HEK293T (cell line): Measurements from ENCODE around the gene NEK8.

Source experiments
- BHLHE40 ChIP-seq: fragments of 450-650 bp; IDR thresholded peaks from 2 replicates; pipeline ENCODE4 v1.6.1; 2016; ENCODE audit warnings: mild to moderate bottlenecking, moderate library complexity, borderline replicate concordance
- ELF4 ChIP-seq: fragments of 450-650 bp; IDR thresholded peaks from 2 replicates; pipeline ENCODE4 v1.6.1; 2017; ENCODE audit warnings: antibody characterized with exemption
- FOXA1 ChIP-seq: fragments of 450-650 bp; IDR thresholded peaks from 2 replicates; pipeline ENCODE4 v1.6.1; 2016; ENCODE audit warnings: mild to moderate bottlenecking
- L3MBTL2 ChIP-seq: fragments of 450-650 bp; conservative IDR thresholded peaks from 2 replicates; pipeline ENCODE4 v1.6.1; 2016; ENCODE audit warnings: mild to moderate bottlenecking
- LEF1 ChIP-seq: fragments of 450-650 bp; IDR thresholded peaks from 2 replicates; pipeline ENCODE4 v1.6.1; 2017; ENCODE audit warnings: mild to moderate bottlenecking, borderline replicate concordance
- NFRKB ChIP-seq: fragments of 450-650 bp; IDR thresholded peaks from 2 replicates; pipeline ENCODE4 v1.6.1; 2016; ENCODE audit warnings: mild to moderate bottlenecking, moderate library complexity
- SP1 ChIP-seq: fragments of 450-650 bp; IDR thresholded peaks from 2 replicates; pipeline ENCODE4 v1.6.1; 2017
- SUZ12 ChIP-seq: fragments of 450-650 bp; IDR thresholded peaks from 2 replicates; pipeline ENCODE4 v1.6.1; 2016; ENCODE audit warnings: mild to moderate bottlenecking
- TF ChIP-seq, protein P1 (sequence below): fragments of 450-650 bp; IDR thresholded peaks from 2 replicates; pipeline ENCODE4 v1.6.1; 2016

DNA sequence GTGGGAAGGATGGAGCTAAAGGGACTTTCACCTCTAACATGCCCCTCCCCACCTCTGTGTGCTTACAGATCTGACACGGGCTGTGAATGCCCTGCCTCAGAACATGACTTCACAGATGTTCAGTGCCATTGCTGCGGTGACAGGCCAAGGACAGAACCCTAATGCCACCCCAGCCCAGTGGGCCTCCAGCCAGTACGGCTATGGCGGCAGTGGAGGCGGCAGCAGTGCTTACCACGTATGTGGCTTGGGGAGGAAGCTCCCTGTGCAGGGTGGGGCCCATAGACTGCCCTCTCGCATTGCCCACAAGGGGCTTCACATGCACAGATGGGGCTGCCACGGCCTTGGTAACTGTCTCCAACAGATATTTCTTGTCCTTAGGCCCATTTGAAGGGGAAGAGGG is 28.3 kb upstream of the NEK8 start:
- TF ChIP-seq BHLHE40: no peak
- TF ChIP-seq ELF4: no peak
- no peak for TF ChIP-seq L3MBTL2
- TF ChIP-seq NFRKB: no peak
- TF ChIP-seq SP1: no peak
- no peak for TF ChIP-seq SUZ12
- no peak for TF ChIP-seq LEF1
- no peak for TF ChIP-seq FOXA1
- TF ChIP-seq, protein P1, sequence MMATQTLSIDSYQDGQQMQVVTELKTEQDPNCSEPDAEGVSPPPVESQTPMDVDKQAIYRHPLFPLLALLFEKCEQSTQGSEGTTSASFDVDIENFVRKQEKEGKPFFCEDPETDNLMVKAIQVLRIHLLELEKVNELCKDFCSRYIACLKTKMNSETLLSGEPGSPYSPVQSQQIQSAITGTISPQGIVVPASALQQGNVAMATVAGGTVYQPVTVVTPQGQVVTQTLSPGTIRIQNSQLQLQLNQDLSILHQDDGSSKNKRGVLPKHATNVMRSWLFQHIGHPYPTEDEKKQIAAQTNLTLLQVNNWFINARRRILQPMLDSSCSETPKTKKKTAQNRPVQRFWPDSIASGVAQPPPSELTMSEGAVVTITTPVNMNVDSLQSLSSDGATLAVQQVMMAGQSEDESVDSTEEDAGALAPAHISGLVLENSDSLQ: no peak
